ENCODE measurements around the gene BACE1. TPM values are rescaled to one million over a fixed set of nuclear protein-coding genes. Genes with fewer than 3 reads are reported as not detected.
"Not testable (repeated sequence)": the region's sequence is repeated elsewhere in the genome, so short reads cannot be mapped to it uniquely, and the experiment has no call there.

BACE1 gene
- total and polyA plus RNA-seq, 10 of the 15 experiments (the other 5 are each of a cell fraction or from before 2014, with no cell fraction given) = 0.07 to 1.6 (median 0.32) TPM

- BruUV-seq (replicated peaks); H4K20me1 ChIP-seq (ENCODE audit: control insufficient read depth, insufficient read depth); H3K27me3 ChIP-seq (replicated peaks in 1 of 2; ENCODE audit: control insufficient read depth in 2 of 2, insufficient read depth in 2 of 2, low read length in 1 of 2); CTCF ChIA-PET; H3K9me3 ChIP-seq (replicated peaks; ENCODE audit: control insufficient read depth, insufficient read depth, low read length); H3K27ac ChIP-seq (ENCODE audit: control insufficient read depth, insufficient read depth); SMC1A ChIA-PET (ENCODE audit: uncharacterized antibody, unreplicated experiment); H3K9ac ChIP-seq (ENCODE audit: control insufficient read depth, insufficient read depth, low read length); POLR2A ChIA-PET; intact Hi-C loops (cut with micrococcal nuclease; ENCODE audit: unreplicated experiment); FAIRE-seq; H3K4me1 ChIP-seq (ENCODE audit: control insufficient read depth, insufficient read depth, low read length); ATAC-seq; H3K4me2 ChIP-seq (ENCODE audit: control insufficient read depth, insufficient read depth); H3K36me3 ChIP-seq (ENCODE audit: control insufficient read depth in 2 of 2, insufficient read depth in 2 of 2, low read length in 1 of 2); H3K79me2 ChIP-seq (ENCODE audit: control insufficient read depth, insufficient read depth, low read length); H2AFZ ChIP-seq (ENCODE audit: control insufficient read depth, low read depth, low read length); H3K4me3 ChIP-seq; RAD21 ChIA-PET (ENCODE audit: unreplicated experiment); in situ Hi-C loops (cut with MboI); DNase-seq (ENCODE audit: low read depth, low spot score): not testable (repeated sequence)
- peak; percentile 6; the same call in 1 of the 2 replicates for TF ChIP-seq RUNX3 (IDR thresholded peaks at IDR 0.05; ENCODE audit: low read length)
- WGBS (ENCODE audit: insufficient coverage, insufficient replicate concordance, low lambda C conversion rate, missing lambda C conversion rate) = 59% methylated on average over 5 of the region's 5 CpGs
These were observed 43.9 kb downstream of the BACE1 start for GRCh38 chr11:117272175-117272574.

- WGBS (ENCODE audit: insufficient coverage, insufficient replicate concordance, low lambda C conversion rate, missing lambda C conversion rate) = 98% methylated on average over 4 of the region's 4 CpGs
- ATAC-seq (no peak), FAIRE-seq (no peak), DNase-seq (ENCODE audit: low read depth, low spot score) (no peak)
- no peaks in the 10 kb centered on the region for H3K79me2 ChIP-seq (ENCODE audit: control insufficient read depth, insufficient read depth, low read length)
- H3K9me3 ChIP-seq (replicated peaks; ENCODE audit: control insufficient read depth, insufficient read depth, low read length) = no peaks in the 10 kb centered on the region
- no TSS peak for BruUV-seq (replicated peaks)
- in situ Hi-C loops (cut with MboI) = no loop called here
- H2AFZ ChIP-seq (ENCODE audit: control insufficient read depth, low read depth, low read length) = no peak overlapping the region
- POLR2A ChIA-PET = no interaction called here
- H3K27ac ChIP-seq (ENCODE audit: control insufficient read depth, insufficient read depth) = no peak overlapping the region
- intact Hi-C loops (cut with micrococcal nuclease; ENCODE audit: unreplicated experiment) = no loop called here
- no peaks in the 10 kb centered on the region for H3K27me3 ChIP-seq (replicated peaks in 1 of 2; ENCODE audit: control insufficient read depth in 2 of 2, insufficient read depth in 2 of 2, low read length in 1 of 2)
- no peak overlapping the region for H3K4me3 ChIP-seq
- RAD21 ChIA-PET (ENCODE audit: unreplicated experiment) = no interaction called here
- H3K4me2 ChIP-seq (ENCODE audit: control insufficient read depth, insufficient read depth) = no peak overlapping the region
- SMC1A ChIA-PET (ENCODE audit: uncharacterized antibody, unreplicated experiment) = no interaction called here
- H3K9ac ChIP-seq (ENCODE audit: control insufficient read depth, insufficient read depth, low read length) = no peak overlapping the region
- CTCF ChIA-PET = no interaction called here
- H3K4me1 ChIP-seq (ENCODE audit: control insufficient read depth, insufficient read depth, low read length) = no peaks in the 10 kb centered on the region
- no peaks in the 10 kb centered on the region; a peak in 1 of 4 replicates for H3K36me3 ChIP-seq (ENCODE audit: control insufficient read depth in 2 of 2, insufficient read depth in 2 of 2, low read length in 1 of 2)
- H4K20me1 ChIP-seq (ENCODE audit: control insufficient read depth, insufficient read depth) = no peaks in the 10 kb centered on the region
- TF ChIP-seq, protein P1, sequence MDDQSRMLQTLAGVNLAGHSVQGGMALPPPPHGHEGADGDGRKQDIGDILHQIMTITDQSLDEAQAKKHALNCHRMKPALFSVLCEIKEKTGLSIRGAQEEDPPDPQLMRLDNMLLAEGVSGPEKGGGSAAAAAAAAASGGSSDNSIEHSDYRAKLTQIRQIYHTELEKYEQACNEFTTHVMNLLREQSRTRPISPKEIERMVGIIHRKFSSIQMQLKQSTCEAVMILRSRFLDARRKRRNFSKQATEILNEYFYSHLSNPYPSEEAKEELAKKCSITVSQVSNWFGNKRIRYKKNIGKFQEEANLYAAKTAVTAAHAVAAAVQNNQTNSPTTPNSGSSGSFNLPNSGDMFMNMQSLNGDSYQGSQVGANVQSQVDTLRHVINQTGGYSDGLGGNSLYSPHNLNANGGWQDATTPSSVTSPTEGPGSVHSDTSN (IDR thresholded peaks at IDR 0.05; ENCODE audit: insufficient replicate concordance, low read depth, low read length) = no peak
- TF ChIP-seq CBX5 (IDR thresholded peaks at IDR 0.05; ENCODE audit: low read depth) (no peak), YY1 (IDR thresholded peaks at IDR 0.05; ENCODE audit: low read depth, low read length) (no peak), POLR2AphosphoS2 (IDR thresholded peaks at IDR 0.05; ENCODE audit: low read depth, low read length) (no peak), YBX1 (IDR thresholded peaks at IDR 0.05) (no peak), JUNB (IDR thresholded peaks at IDR 0.05) (no peak), MEF2B (IDR thresholded peaks at IDR 0.05; ENCODE audit: partially characterized antibody, poor library complexity, severe bottlenecking) (no peak), CHD1 (IDR thresholded peaks at IDR 0.05; ENCODE audit: low read depth, low read length) (no peak), SUZ12 (IDR thresholded peaks at IDR 0.05; ENCODE audit: unreplicated experiment) (no peak)
- TF ChIP-seq, protein P2, sequence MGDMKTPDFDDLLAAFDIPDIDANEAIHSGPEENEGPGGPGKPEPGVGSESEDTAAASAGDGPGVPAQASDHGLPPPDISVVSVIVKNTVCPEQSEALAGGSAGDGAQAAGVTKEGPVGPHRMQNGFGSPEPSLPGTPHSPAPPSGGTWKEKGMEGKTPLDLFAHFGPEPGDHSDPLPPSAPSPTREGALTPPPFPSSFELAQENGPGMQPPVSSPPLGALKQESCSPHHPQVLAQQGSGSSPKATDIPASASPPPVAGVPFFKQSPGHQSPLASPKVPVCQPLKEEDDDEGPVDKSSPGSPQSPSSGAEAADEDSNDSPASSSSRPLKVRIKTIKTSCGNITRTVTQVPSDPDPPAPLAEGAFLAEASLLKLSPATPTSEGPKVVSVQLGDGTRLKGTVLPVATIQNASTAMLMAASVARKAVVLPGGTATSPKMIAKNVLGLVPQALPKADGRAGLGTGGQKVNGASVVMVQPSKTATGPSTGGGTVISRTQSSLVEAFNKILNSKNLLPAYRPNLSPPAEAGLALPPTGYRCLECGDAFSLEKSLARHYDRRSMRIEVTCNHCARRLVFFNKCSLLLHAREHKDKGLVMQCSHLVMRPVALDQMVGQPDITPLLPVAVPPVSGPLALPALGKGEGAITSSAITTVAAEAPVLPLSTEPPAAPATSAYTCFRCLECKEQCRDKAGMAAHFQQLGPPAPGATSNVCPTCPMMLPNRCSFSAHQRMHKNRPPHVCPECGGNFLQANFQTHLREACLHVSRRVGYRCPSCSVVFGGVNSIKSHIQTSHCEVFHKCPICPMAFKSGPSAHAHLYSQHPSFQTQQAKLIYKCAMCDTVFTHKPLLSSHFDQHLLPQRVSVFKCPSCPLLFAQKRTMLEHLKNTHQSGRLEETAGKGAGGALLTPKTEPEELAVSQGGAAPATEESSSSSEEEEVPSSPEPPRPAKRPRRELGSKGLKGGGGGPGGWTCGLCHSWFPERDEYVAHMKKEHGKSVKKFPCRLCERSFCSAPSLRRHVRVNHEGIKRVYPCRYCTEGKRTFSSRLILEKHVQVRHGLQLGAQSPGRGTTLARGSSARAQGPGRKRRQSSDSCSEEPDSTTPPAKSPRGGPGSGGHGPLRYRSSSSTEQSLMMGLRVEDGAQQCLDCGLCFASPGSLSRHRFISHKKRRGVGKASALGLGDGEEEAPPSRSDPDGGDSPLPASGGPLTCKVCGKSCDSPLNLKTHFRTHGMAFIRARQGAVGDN (IDR thresholded peaks at IDR 0.05) = no peak
- TF ChIP-seq, protein P3, sequence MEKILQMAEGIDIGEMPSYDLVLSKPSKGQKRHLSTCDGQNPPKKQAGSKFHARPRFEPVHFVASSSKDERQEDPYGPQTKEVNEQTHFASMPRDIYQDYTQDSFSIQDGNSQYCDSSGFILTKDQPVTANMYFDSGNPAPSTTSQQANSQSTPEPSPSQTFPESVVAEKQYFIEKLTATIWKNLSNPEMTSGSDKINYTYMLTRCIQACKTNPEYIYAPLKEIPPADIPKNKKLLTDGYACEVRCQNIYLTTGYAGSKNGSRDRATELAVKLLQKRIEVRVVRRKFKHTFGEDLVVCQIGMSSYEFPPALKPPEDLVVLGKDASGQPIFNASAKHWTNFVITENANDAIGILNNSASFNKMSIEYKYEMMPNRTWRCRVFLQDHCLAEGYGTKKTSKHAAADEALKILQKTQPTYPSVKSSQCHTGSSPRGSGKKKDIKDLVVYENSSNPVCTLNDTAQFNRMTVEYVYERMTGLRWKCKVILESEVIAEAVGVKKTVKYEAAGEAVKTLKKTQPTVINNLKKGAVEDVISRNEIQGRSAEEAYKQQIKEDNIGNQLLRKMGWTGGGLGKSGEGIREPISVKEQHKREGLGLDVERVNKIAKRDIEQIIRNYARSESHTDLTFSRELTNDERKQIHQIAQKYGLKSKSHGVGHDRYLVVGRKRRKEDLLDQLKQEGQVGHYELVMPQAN (conservative IDR thresholded peaks at IDR 0.05) = no peak
These were observed 44.8 kb downstream of the BACE1 start for GRCh38 chr11:117271208-117271607.

Measured in GM12878 (cell line).